RWPE2 (cell line): ENCODE measurements around the gene LTA.

Source experiments
- ATAC-seq: fragments of 200-7000 bp; cut with Tn5 transposase; 3 replicates; pipeline ENCODE4 v1.9.1; 2021; ENCODE audit warnings: low read depth
- DNase-seq: peaks from one replicate; pipeline ENCODE4 v3.0.0-alpha.2; 2020; ENCODE audit warnings: low spot score
- H3K27ac ChIP-seq: fragments of 450-650 bp; 2 replicates; pipeline ENCODE4 v1.5.1; 2017; ENCODE audit warnings: mild to moderate bottlenecking; ENCODE audit not compliant: poor library complexity, severe bottlenecking
- H3K27me3 ChIP-seq: fragments of 250-450 bp; sonication (Bioruptor Pico); 2 replicates; pipeline ENCODE4 v1.5.1; 2021; ENCODE audit warnings: mild to moderate bottlenecking, moderate library complexity; ENCODE audit not compliant: insufficient read depth, poor library complexity, severe bottlenecking
- H3K36me3 ChIP-seq: fragments of 250-450 bp; sonication (Bioruptor Pico); 2 replicates; pipeline ENCODE4 v1.5.1; 2020; ENCODE audit warnings: low read depth, mild to moderate bottlenecking, moderate library complexity
- H3K4me1 ChIP-seq: fragments of 250-450 bp; sonication (Bioruptor Pico); 2 replicates; pipeline ENCODE4 v1.5.1; 2021; ENCODE audit warnings: mild to moderate bottlenecking, moderate library complexity; ENCODE audit not compliant: insufficient read depth, poor library complexity, severe bottlenecking
- H3K4me3 ChIP-seq: fragments of 250-450 bp; sonication (Bioruptor Pico); 2 replicates; pipeline ENCODE4 v1.5.1; 2021; ENCODE audit warnings: mild to moderate bottlenecking, moderate library complexity; ENCODE audit not compliant: severe bottlenecking
- H3K9me3 ChIP-seq: fragments of 250-450 bp; sonication (Bioruptor Pico); 2 replicates; pipeline ENCODE4 v1.5.1; 2021; ENCODE audit warnings: mild to moderate bottlenecking, moderate library complexity; ENCODE audit not compliant: severe bottlenecking
- CTCF ChIP-seq: fragments of 450-650 bp; IDR thresholded peaks from one replicate; pipeline ENCODE4 v1.5.1; 2017; ENCODE audit warnings: mild to moderate bottlenecking, moderate library complexity; ENCODE audit not compliant: poor library complexity, severe bottlenecking

LTA gene

GRCh38 chr6:31574106-31575061, 2.3 kb downstream of the LTA start:
- no peaks in the 10 kb centered on the region for H3K27me3 ChIP-seq
- no peak overlapping the region for H3K4me3 ChIP-seq
- no peak for TF ChIP-seq CTCF
- no peaks in the 10 kb centered on the region for H3K9me3 ChIP-seq
- H3K36me3 ChIP-seq = no peaks in the 10 kb centered on the region
- no peak overlapping the region for H3K27ac ChIP-seq
- H3K4me1 ChIP-seq = peaks cover 12% of the 10 kb centered on the region
- no peak for DNase-seq
- ATAC-seq = no peak

GRCh38 chr6:31575335-31575901, 3.3 kb downstream of the LTA start, which contains the start of gene TNF:
Gene TNF (plus strand): TSS chr6:31575565. CDS start chr6:31575742, 177 bp downstream.
- Histone ChIP-seq H3K4me3 (no peak within 1 kb of the TSS), H3K27me3 (no peaks in the 10 kb centered on the region), H3K9me3 (no peaks in the 10 kb centered on the region), H3K36me3 (no peaks in the 10 kb centered on the region), H3K4me1 (peaks cover 12% of the 10 kb centered on the region), H3K27ac (no peak within 1 kb of the TSS)
- no peak for DNase-seq
- no peak for TF ChIP-seq CTCF
- ATAC-seq = no peak

DNA sequence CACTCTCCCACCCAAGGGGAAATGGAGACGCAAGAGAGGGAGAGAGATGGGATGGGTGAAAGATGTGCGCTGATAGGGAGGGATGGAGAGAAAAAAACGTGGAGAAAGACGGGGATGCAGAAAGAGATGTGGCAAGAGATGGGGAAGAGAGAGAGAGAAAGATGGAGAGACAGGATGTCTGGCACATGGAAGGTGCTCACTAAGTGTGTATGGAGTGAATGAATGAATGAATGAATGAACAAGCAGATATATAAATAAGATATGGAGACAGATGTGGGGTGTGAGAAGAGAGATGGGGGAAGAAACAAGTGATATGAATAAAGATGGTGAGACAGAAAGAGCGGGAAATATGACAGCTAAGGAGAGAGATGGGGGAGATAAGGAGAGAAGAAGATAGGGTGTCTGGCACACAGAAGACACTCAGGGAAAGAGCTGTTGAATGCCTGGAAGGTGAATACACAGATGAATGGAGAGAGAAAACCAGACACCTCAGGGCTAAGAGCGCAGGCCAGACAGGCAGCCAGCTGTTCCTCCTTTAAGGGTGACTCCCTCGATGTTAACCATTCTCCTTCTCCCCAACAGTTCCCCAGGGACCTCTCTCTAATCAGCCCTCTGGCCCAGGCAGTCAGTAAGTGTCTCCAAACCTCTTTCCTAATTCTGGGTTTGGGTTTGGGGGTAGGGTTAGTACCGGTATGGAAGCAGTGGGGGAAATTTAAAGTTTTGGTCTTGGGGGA, 4.0 kb downstream of the LTA start:
- Histone ChIP-seq H3K9me3 (no peaks in the 10 kb centered on the region), H3K36me3 (no peaks in the 10 kb centered on the region), H3K4me1 (peaks cover 12% of the 10 kb centered on the region), H3K27me3 (no peaks in the 10 kb centered on the region), H3K4me3 (no peak overlapping the region), H3K27ac (no peak overlapping the region)
- no peak for TF ChIP-seq CTCF
- ATAC-seq = no peak
- no peak for DNase-seq

DNA sequence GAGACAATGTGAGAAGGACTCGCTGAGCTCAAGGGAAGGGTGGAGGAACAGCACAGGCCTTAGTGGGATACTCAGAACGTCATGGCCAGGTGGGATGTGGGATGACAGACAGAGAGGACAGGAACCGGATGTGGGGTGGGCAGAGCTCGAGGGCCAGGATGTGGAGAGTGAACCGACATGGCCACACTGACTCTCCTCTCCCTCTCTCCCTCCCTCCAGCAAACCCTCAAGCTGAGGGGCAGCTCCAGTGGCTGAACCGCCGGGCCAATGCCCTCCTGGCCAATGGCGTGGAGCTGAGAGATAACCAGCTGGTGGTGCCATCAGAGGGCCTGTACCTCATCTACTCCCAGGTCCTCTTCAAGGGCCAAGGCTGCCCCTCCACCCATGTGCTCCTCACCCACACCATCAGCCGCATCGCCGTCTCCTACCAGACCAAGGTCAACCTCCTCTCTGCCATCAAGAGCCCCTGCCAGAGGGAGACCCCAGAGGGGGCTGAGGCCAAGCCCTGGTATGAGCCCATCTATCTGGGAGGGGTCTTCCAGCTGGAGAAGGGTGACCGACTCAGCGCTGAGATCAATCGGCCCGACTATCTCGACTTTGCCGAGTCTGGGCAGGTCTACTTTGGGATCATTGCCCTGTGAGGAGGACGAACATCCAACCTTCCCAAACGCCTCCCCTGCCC, 4.9 kb downstream of the LTA start:
- Histone ChIP-seq H3K4me3 (no peak overlapping the region), H3K36me3 (no peaks in the 10 kb centered on the region), H3K27ac (no peak overlapping the region), H3K9me3 (no peaks in the 10 kb centered on the region), H3K4me1 (peaks cover 12% of the 10 kb centered on the region), H3K27me3 (no peaks in the 10 kb centered on the region)
- no peak for TF ChIP-seq CTCF
- DNase-seq (no peak), ATAC-seq (no peak)
